ENCODE results near the gene ST14.

- TF ChIP-seq LEF1 (IDR thresholded peaks at IDR 0.05; ENCODE audit: borderline replicate concordance) (no peak), SUZ12 (IDR thresholded peaks at IDR 0.05) (no peak), PKNOX1 (IDR thresholded peaks at IDR 0.05) (no peak), BHLHE40 (IDR thresholded peaks at IDR 0.05; ENCODE audit: borderline replicate concordance) (no peak), FOXK2 (IDR thresholded peaks at IDR 0.05) (no peak), FOXA1 (IDR thresholded peaks at IDR 0.05) (no peak), ELF4 (IDR thresholded peaks at IDR 0.05) (no peak)
Observed at GRCh38 chr11:130183878-130184610, 24.5 kb downstream of the ST14 start.

All from HEK293T (cell line).